GM23248 (cell line): ENCODE measurements around the gene SH3TC1. TPM values are rescaled to one million over a fixed set of nuclear protein-coding genes. Genes with fewer than 3 reads are reported as not detected.

Experiments
- DNase-seq: peaks from one replicate; pipeline ENCODE4 v3.0.0-alpha.2; 2015
- H2AFZ ChIP-seq: fragments of 200-600 bp; sonication (generic); 2 replicates; pipeline ENCODE4 v1.6.1; 2016; ENCODE audit warnings: antibody characterized with exemption
- H3F3A ChIP-seq: fragments of 200-600 bp; sonication (generic); 2 replicates; pipeline ENCODE4 v1.6.1; 2016; ENCODE audit warnings: mild to moderate bottlenecking, antibody characterized with exemption, mixed run types; ENCODE audit not compliant: insufficient read depth
- H3K27ac ChIP-seq: fragments of 200-600 bp; sonication (generic); 2 replicates; pipeline ENCODE4 v1.5.1; 2016; ENCODE audit warnings: mild to moderate bottlenecking
- H3K27me3 ChIP-seq: fragments of 200-600 bp; sonication (generic); replicated peaks from 2 replicates; pipeline ENCODE4 v1.6.1; 2016; ENCODE audit warnings: mild to moderate bottlenecking; ENCODE audit not compliant: insufficient read depth
- H3K36me3 ChIP-seq: fragments of 200-600 bp; sonication (generic); 2 replicates; pipeline ENCODE4 v1.6.1; 2016; ENCODE audit warnings: low read depth, mild to moderate bottlenecking
- H3K4me1 ChIP-seq: fragments of 200-600 bp; sonication (generic); 2 replicates; pipeline ENCODE4 v1.6.1; 2016; ENCODE audit warnings: mild to moderate bottlenecking; ENCODE audit not compliant: insufficient read depth
- H3K4me2 ChIP-seq: fragments of 200-600 bp; sonication (generic); one replicate; pipeline ENCODE4 v1.6.1; 2016; ENCODE audit warnings: mild to moderate bottlenecking; ENCODE audit not compliant: unreplicated experiment
- H3K4me3 ChIP-seq: fragments of 200-600 bp; sonication (generic); 2 replicates; pipeline ENCODE4 v1.5.1; 2016; ENCODE audit warnings: mild to moderate bottlenecking
- H3K79me2 ChIP-seq: fragments of 200-600 bp; sonication (generic); 2 replicates; pipeline ENCODE4 v1.6.1; 2016; ENCODE audit warnings: mild to moderate bottlenecking; ENCODE audit not compliant: insufficient read depth
- H3K9ac ChIP-seq: fragments of 200-600 bp; sonication (generic); 2 replicates; pipeline ENCODE4 v1.6.1; 2016; ENCODE audit warnings: mild to moderate bottlenecking
- H3K9me2 ChIP-seq: fragments of 200-600 bp; sonication (generic); 2 replicates; pipeline ENCODE4 v1.6.1; 2016; ENCODE audit warnings: mixed run types, mild to moderate bottlenecking, moderate library complexity; ENCODE audit not compliant: insufficient read depth
- H3K9me3 ChIP-seq: fragments of 200-600 bp; sonication (generic); one replicate; pipeline ENCODE4 v1.6.1; 2017; ENCODE audit warnings: low read depth
- H4K20me1 ChIP-seq: fragments of 200-600 bp; sonication (generic); 2 replicates; pipeline ENCODE4 v1.6.0; 2016; ENCODE audit not compliant: insufficient read depth
- EZH2 ChIP-seq: fragments of 200-600 bp; sonication (generic); IDR thresholded peaks from 2 replicates; pipeline ENCODE4 v1.6.1; 2018; ENCODE audit warnings: antibody characterized with exemption, mild to moderate bottlenecking; ENCODE audit not compliant: insufficient read depth, poor library complexity, severe bottlenecking
- EZH2phosphoT487 ChIP-seq: fragments of 200-600 bp; sonication (generic); IDR thresholded peaks from 2 replicates; pipeline ENCODE4 v1.6.1; 2018; ENCODE audit warnings: antibody characterized with exemption, moderate library complexity, mild to moderate bottlenecking, low read depth; ENCODE audit not compliant: insufficient read depth
- WGBS, 2 experiments: methylation state at CpG; one replicate each; pipeline ENCODE4 v1.1.6; 2015 to 2017; ENCODE audit warnings: low lambda C conversion rate in 2 of 2, low coverage in 1 of 2; ENCODE audit errors: missing lambda C conversion rate in 2 of 2; 5-methylcytosine and 5-hydroxymethylcytosine counted together
- in situ Hi-C: fragments of 300-500 bp; cut with MboI; formaldehyde crosslinking; loops from 2 replicates; pipeline ENCODE4 v1.15.0; 2020
- polyA plus RNA-seq: library from polyadenylated mRNA; unstranded; fragments of >200 nt; fragmentation: Nextera tagmentation; extraction: Ambion mirVana; gene quantifications from 2 replicates; pipeline ENCODE4 v1.2.1, GENCODE V29; 2016
- total RNA-seq: library from RNA; depleted of rRNA; stranded (reverse); fragments of >200 nt; shearing (Covaris generic); gene quantifications from 2 replicates; pipeline ENCODE4 v1.2.3, GENCODE V29; 2014

SH3TC1 gene
- total and polyA plus RNA-seq, 2 experiments from 2014 or later, result 2.3 to 6.5 TPM

- Histone ChIP-seq H4K20me1 (no peaks in the 10 kb centered on the region), H2AFZ (no peak overlapping the region), H3K9ac (no peak overlapping the region), H3K9me2 (no peaks in the 10 kb centered on the region), H3K36me3 (no peaks in the 10 kb centered on the region), H3F3A (peaks cover 7% of the 10 kb centered on the region; the same call in 1 of the 2 replicates), H3K4me2 (no peak overlapping the region), H3K79me2 (no peaks in the 10 kb centered on the region), H3K27ac (no peak overlapping the region), H3K4me3 (no peak overlapping the region), H3K9me3 (no peaks in the 10 kb centered on the region), H3K4me1 (peaks cover 40% of the 10 kb centered on the region), H3K27me3 (0 out of 2 replicates have a peak, but pooled peaks cover 4% of the 10 kb centered on the region)
- in situ Hi-C loops, result no loop called here
- DNase-seq, result no peak
- TF ChIP-seq EZH2phosphoT487 (no peak), EZH2 (no peak)
- WGBS, 2 experiments, result 59 to 64% methylated on average over 4 of the region's 4 CpGs
Observed at GRCh38 chr4:8275548-8275910, 76.4 kb downstream of the SH3TC1 start.

GRCh38 chr4:8276358-8277240 is 77.5 kb downstream of the SH3TC1 start:
- Histone ChIP-seq H3K9me2 (no peaks in the 10 kb centered on the region), H3K4me1 (peaks cover 40% of the 10 kb centered on the region), H3K9ac (no peak overlapping the region), H3K9me3 (no peaks in the 10 kb centered on the region), H2AFZ (no peak overlapping the region), H4K20me1 (no peaks in the 10 kb centered on the region), H3K27me3 (no peaks in the 10 kb centered on the region), H3K4me3 (no peak overlapping the region), H3K27ac (no peak overlapping the region), H3K79me2 (no peaks in the 10 kb centered on the region), H3F3A (peaks cover 7% of the 10 kb centered on the region; the same call in 1 of the 2 replicates), H3K36me3 (no peaks in the 10 kb centered on the region), H3K4me2 (peak overlapping the region; percentile 16)
- no peak for TF ChIP-seq EZH2
- no peak for TF ChIP-seq EZH2phosphoT487
- DNase-seq, result peak; percentile 74
- WGBS, 2 experiments, result 27 to 28% methylated on average over 23 to 24 of the region's 24 CpGs
- in situ Hi-C loops, result no loop called here

- in situ Hi-C loops, result no loop called here
- peaks cover 7% of the 10 kb centered on the region; the same call in 1 of the 2 replicates for H3F3A ChIP-seq
- H3K79me2 ChIP-seq, result no peaks in the 10 kb centered on the region
- H3K9me2 ChIP-seq, result no peaks in the 10 kb centered on the region
- H3K9ac ChIP-seq, result no peak overlapping the region
- WGBS, 2 experiments, result 87 to 88% methylated on average over 11 of the region's 11 CpGs
- no peak overlapping the region for H3K4me2 ChIP-seq
- H3K27ac ChIP-seq, result no peak overlapping the region
- no peaks in the 10 kb centered on the region for H4K20me1 ChIP-seq
- DNase-seq, result no peak
- peaks cover 40% of the 10 kb centered on the region for H3K4me1 ChIP-seq
- H3K9me3 ChIP-seq, result no peaks in the 10 kb centered on the region
- H3K27me3 ChIP-seq, result no peaks in the 10 kb centered on the region
- no peak overlapping the region for H3K4me3 ChIP-seq
- no peak overlapping the region for H2AFZ ChIP-seq
- H3K36me3 ChIP-seq, result no peaks in the 10 kb centered on the region
- TF ChIP-seq EZH2 (no peak), EZH2phosphoT487 (no peak)
Observed at GRCh38 chr4:8277356-8278008, 78.4 kb downstream of the SH3TC1 start.

GRCh38 chr4:8278009-8278395 is 78.9 kb downstream of the SH3TC1 start:
- peak; percentile 57 for DNase-seq
- no peaks in the 10 kb centered on the region for H3K9me3 ChIP-seq
- peak overlapping the region; percentile 64 for H3K4me2 ChIP-seq
- 28 to 39% methylated on average over 6 of the region's 6 CpGs for WGBS, 2 experiments
- no peaks in the 10 kb centered on the region for H4K20me1 ChIP-seq
- peak overlapping the region; percentile 63 for H3K9ac ChIP-seq
- TF ChIP-seq EZH2, result no peak
- no peak for TF ChIP-seq EZH2phosphoT487
- peaks cover 40% of the 10 kb centered on the region for H3K4me1 ChIP-seq
- H3K27ac ChIP-seq, result peak overlapping the region; percentile 54
- in situ Hi-C loops, result no loop called here
- H3F3A ChIP-seq, result peaks cover 7% of the 10 kb centered on the region; the same call in 1 of the 2 replicates
- H3K36me3 ChIP-seq, result no peaks in the 10 kb centered on the region
- H3K27me3 ChIP-seq, result no peaks in the 10 kb centered on the region
- H3K79me2 ChIP-seq, result no peaks in the 10 kb centered on the region
- H3K4me3 ChIP-seq, result no peak overlapping the region
- no peaks in the 10 kb centered on the region for H3K9me2 ChIP-seq
- H2AFZ ChIP-seq, result peak overlapping the region; percentile 59
